GM12878 (cell line): ENCODE data around the gene PCAT6. TPM values are rescaled to one million over a fixed set of nuclear protein-coding genes. Genes with fewer than 3 reads are reported as not detected.

ENCODE experiments used
- BCL3 ChIP-seq: IDR thresholded peaks from 2 replicates; pipeline ENCODE4 v1.6.1; 2011; ENCODE audit warnings: borderline replicate concordance, low read depth, mild to moderate bottlenecking, moderate library complexity, low read length; ENCODE audit not compliant: insufficient read depth, poor library complexity, severe bottlenecking
- CBFB ChIP-seq: IDR thresholded peaks from 2 replicates; pipeline ENCODE4 v1.6.1; 2016; ENCODE audit warnings: antibody characterized with exemption, low read depth
- CHD4 ChIP-seq: fragments of 200-600 bp; sonication (generic); IDR thresholded peaks from 2 replicates; pipeline ENCODE4 v1.6.1; 2016; ENCODE audit warnings: mild to moderate bottlenecking
- EGR1 ChIP-seq, 2 experiments: IDR thresholded peaks; 1 replicate in 1 of 2; 2 replicates in 1 of 2; pipeline ENCODE4 v1.6.1; 2011 to 2012; ENCODE audit warnings: low read depth in 2 of 2, low read length in 2 of 2, borderline replicate concordance in 1 of 2, mild to moderate bottlenecking in 1 of 2, moderate library complexity in 1 of 2
- HDAC6 ChIP-seq: fragments of 200-600 bp; sonication (generic); IDR thresholded peaks from one replicate; pipeline ENCODE4 v1.8.0; 2017; ENCODE audit warnings: antibody characterized with exemption; ENCODE audit not compliant: unreplicated experiment
- MEF2B ChIP-seq: fragments of 450-650 bp; IDR thresholded peaks from 2 replicates; pipeline ENCODE4 v1.6.1; 2018; ENCODE audit warnings: mild to moderate bottlenecking, moderate library complexity; ENCODE audit not compliant: partially characterized antibody, poor library complexity, severe bottlenecking
- MTA2 ChIP-seq: fragments of 450-650 bp; IDR thresholded peaks from 2 replicates; pipeline ENCODE4 v1.6.1; 2016; ENCODE audit warnings: low read depth, mild to moderate bottlenecking, moderate library complexity
- NBN ChIP-seq: fragments of 450-650 bp; IDR thresholded peaks from 2 replicates; pipeline ENCODE4 v1.6.1; 2016
- NFIC ChIP-seq: IDR thresholded peaks from 2 replicates; pipeline ENCODE4 v1.6.1; 2012; ENCODE audit warnings: low read depth, mild to moderate bottlenecking, inconsistent platforms, low read length, moderate library complexity
- PAX8 ChIP-seq: fragments of 450-650 bp; IDR thresholded peaks from 2 replicates; pipeline ENCODE4 v1.6.1; 2017; ENCODE audit warnings: mild to moderate bottlenecking, moderate library complexity
- SIX5 ChIP-seq: IDR thresholded peaks from 2 replicates; pipeline ENCODE4 v1.6.1; 2011; ENCODE audit warnings: mild to moderate bottlenecking, low read depth, low read length, moderate library complexity; ENCODE audit not compliant: severe bottlenecking
- SKIL ChIP-seq: fragments of 450-650 bp; IDR thresholded peaks from 2 replicates; pipeline ENCODE4 v1.6.1; 2017; ENCODE audit warnings: mild to moderate bottlenecking, low read depth, inconsistent platforms; ENCODE audit not compliant: poor library complexity, severe bottlenecking
- TAF1 ChIP-seq: IDR thresholded peaks from 2 replicates; pipeline ENCODE4 v1.6.1; 2011; ENCODE audit warnings: mild to moderate bottlenecking, low read depth, low read length, borderline replicate concordance
- ZZZ3 ChIP-seq: IDR thresholded peaks from 2 replicates; pipeline ENCODE4 v1.6.1; 2011; ENCODE audit warnings: low read depth; ENCODE audit not compliant: control insufficient read depth, insufficient read length
- polyA plus RNA-seq, 11 experiments: library from polyadenylated mRNA; depleted of rRNA in 4 of 11; unstranded in 6 of 11; stranded (reverse) in 5 of 11; fragments of >200 nt; fragmentation: Nextera tagmentation in 4 of 11; fragmentation: Illumina TruSeq in 1 of 11; extraction: Ambion mirVana in 4 of 11; extraction: Trizol in 1 of 11; gene quantifications; 1 replicate in 1 of 11; 2 replicates in 10 of 11; pipeline versions ENCODE4 v1.2.1 to v1.2.3, GENCODE V29; 2011 to 2016; ENCODE audit warnings: inconsistent platforms in 2 of 11, missing spikeins in 2 of 11, low read depth in 1 of 11
- total RNA-seq, 4 experiments: library from RNA; depleted of rRNA in 3 of 4; stranded (reverse); fragments of >200 nt in 3 of 4; fragmentation: Illumina TruSeq in 1 of 4; extraction: Trizol in 1 of 4; gene quantifications; 2 replicates each; pipeline versions ENCODE4 v1.2.1 to v1.2.3, GENCODE V29; 2013 to 2021

The PCAT6 gene
- total and polyA plus RNA-seq, 10 of the 15 experiments (the other 5 are each of a cell fraction or from before 2014, with no cell fraction given), result 0.16 to 0.83 (median 0.48) TPM; not detected in 4

- TF ChIP-seq NBN (no peak), EGR1 (IDR thresholded peaks at IDR 0.05; ENCODE audit: borderline replicate concordance in 1 of 2, low read depth in 2 of 2, low read length in 2 of 2) (peak in 1 of 2 experiments; percentile 71; a peak in 2 of 3 replicates), BCL3 (no peak), CBFB (no peak), MTA2 (no peak), SIX5 (no peak), ZZZ3 (no peak), CHD4 (no peak), NFIC (no peak), TAF1 (peak; percentile 75; the same call in 1 of the 2 replicates), MEF2B (no peak), HDAC6 (no peak), SKIL (no peak), PAX8 (no peak)
Measured at GRCh38 chr1:202810615-202811295, at the start of gene PCAT6 (continued).
